Tibial artery (tissue), 4 donors: Measurements from ENCODE around the gene PCDHA1.

ENCODE experiments used
- DNase-seq, 2 donors: peaks; one replicate each; pipeline ENCODE4 v3.0.0-alpha.2; 2019
- H3K27ac ChIP-seq, 2 donors: fragments of 200-600 bp; sonication (generic) in 1 of 2; 1 replicate in 1 of 2; 2 replicates in 1 of 2; pipeline ENCODE4 v1.5.1; 2018 to 2019; ENCODE audit warnings: mild to moderate bottlenecking in 1 of 2
- H3K27me3 ChIP-seq, 2 donors: fragments of 200-600 bp; sonication (generic) in 1 of 2; one replicate each; pipeline versions ENCODE4 v1.5.1 to v1.6.0; 2016 to 2019
- H3K36me3 ChIP-seq, 3 donors: fragments of 200-600 bp; sonication (generic) in 2 of 3; one replicate each; pipeline ENCODE4 v1.5.1; 2016 to 2019; ENCODE audit warnings: mild to moderate bottlenecking in 2 of 3
- H3K4me1 ChIP-seq, 4 donors: fragments of 200-600 bp; sonication (generic) in 2 of 4; 1 replicate in 3 of 4; 2 replicates in 1 of 4; pipeline ENCODE4 v1.5.1; 2016 to 2019
- H3K4me3 ChIP-seq, 2 donors: fragments of 200-600 bp; sonication (generic) in 1 of 2; 1 replicate in 1 of 2; 2 replicates in 1 of 2; pipeline ENCODE4 v1.5.1; 2018 to 2019; ENCODE audit warnings: mild to moderate bottlenecking in 2 of 2
- H3K9me3 ChIP-seq, 3 donors: fragments of 200-600 bp; sonication (generic) in 1 of 3; one replicate each; pipeline ENCODE4 v1.5.1; 2016 to 2019
- CTCF ChIP-seq, 2 experiments: fragments of 200-600 bp in 1 of 2; fragments of 450-650 bp in 1 of 2; IDR thresholded peaks; one replicate each; pipeline ENCODE4 v1.5.1; 2017 to 2019; ENCODE audit warnings: antibody characterized with exemption in 2 of 2, mild to moderate bottlenecking in 1 of 2, moderate library complexity in 1 of 2
- intact Hi-C: fragments of 100-400 bp; cut with DNase I; formaldehyde crosslinking; loops from one replicate; pipeline ENCODE4 v1.15.0; 2023; ENCODE audit warnings: low total_unique reads

PCDHA1 gene

GRCh38 chr5:140934964-140935606, 149.1 kb downstream of the PCDHA1 start:
- no peaks in the 10 kb centered on the region for H3K9me3 ChIP-seq
- TF ChIP-seq CTCF (IDR thresholded peaks at IDR 0.05), result no peak
- H3K4me1 ChIP-seq, result no peaks in the 10 kb centered on the region
- intact Hi-C loops, result no loop called here
- no peaks in the 10 kb centered on the region for H3K36me3 ChIP-seq
- peaks cover 0 to 2% of the 10 kb centered on the region in 2 donors for H3K27me3 ChIP-seq
- no peak overlapping the region for H3K27ac ChIP-seq
- no peak overlapping the region for H3K4me3 ChIP-seq
- no peak for DNase-seq

GRCh38 chr5:140946578-140946977, 160.6 kb downstream of the PCDHA1 start:
- intact Hi-C loops, result no loop called here
- Histone ChIP-seq H3K9me3 (no peaks in the 10 kb centered on the region), H3K4me1 (no peaks in the 10 kb centered on the region), H3K27ac (no peak overlapping the region), H3K36me3 (no peaks in the 10 kb centered on the region), H3K27me3 (no peaks in the 10 kb centered on the region), H3K4me3 (no peak overlapping the region)
- TF ChIP-seq CTCF (IDR thresholded peaks at IDR 0.05), result no peak
- DNase-seq, result no peak

- intact Hi-C loops, result no loop called here
- no peak for DNase-seq
- Histone ChIP-seq H3K27me3 (no peaks in the 10 kb centered on the region), H3K27ac (no peak overlapping the region), H3K9me3 (no peaks in the 10 kb centered on the region), H3K4me1 (no peaks in the 10 kb centered on the region), H3K36me3 (no peaks in the 10 kb centered on the region), H3K4me3 (no peak overlapping the region)
- no peak for TF ChIP-seq CTCF (IDR thresholded peaks at IDR 0.05)
These were observed 165.7 kb downstream of the PCDHA1 start for GRCh38 chr5:140951636-140952035.

- no peaks in the 10 kb centered on the region for H3K4me1 ChIP-seq
These were observed 167.3 kb downstream of the PCDHA1 start for GRCh38 chr5:140953234-140953633.

GRCh38 chr5:140962190-140962589, 176.2 kb downstream of the PCDHA1 start:
- no peak overlapping the region for H3K4me3 ChIP-seq
- no peak overlapping the region for H3K27ac ChIP-seq
- peaks cover 0 to 10% of the 10 kb centered on the region in 2 donors for H3K27me3 ChIP-seq
- H3K4me1 ChIP-seq, result peaks cover 0 to 17% (median 11%) of the 10 kb centered on the region in 4 donors
- H3K36me3 ChIP-seq, result no peaks in the 10 kb centered on the region
- TF ChIP-seq CTCF (IDR thresholded peaks at IDR 0.05), result no peak
- no peaks in the 10 kb centered on the region for H3K9me3 ChIP-seq
- DNase-seq, result no peak
- intact Hi-C loops, result no loop called here

More at GRCh38 chr5:140953234-140953633, 167.3 kb downstream of the PCDHA1 start:
- Histone ChIP-seq H3K27me3 (no peaks in the 10 kb centered on the region), H3K27ac (no peak overlapping the region), H3K4me3 (no peak overlapping the region), H3K9me3 (no peaks in the 10 kb centered on the region), H3K36me3 (no peaks in the 10 kb centered on the region)
- no peak for DNase-seq
- no peak for TF ChIP-seq CTCF (IDR thresholded peaks at IDR 0.05)
- intact Hi-C loops, result no loop called here

- Histone ChIP-seq H3K4me3 (no peak overlapping the region), H3K27me3 (peaks cover 0 to 25% of the 10 kb centered on the region in 2 donors), H3K4me1 (peaks cover 0 to 20% (median 13%) of the 10 kb centered on the region in 4 donors), H3K36me3 (no peaks in the 10 kb centered on the region), H3K27ac (no peak overlapping the region), H3K9me3 (no peaks in the 10 kb centered on the region)
- TF ChIP-seq CTCF (IDR thresholded peaks at IDR 0.05), result no peak
- intact Hi-C loops, result no loop called here
- no peak for DNase-seq
These were observed 178.4 kb downstream of the PCDHA1 start for GRCh38 chr5:140964356-140964755.
